Gastroesophageal sphincter (tissue), 3 donors: ENCODE measurements around the gene RAET1E.

ENCODE experiments used
- CTCF ChIP-seq, 4 experiments: fragments of 200-600 bp in 2 of 4; fragments of 450-650 bp in 2 of 4; sonication (generic) in 1 of 4; IDR thresholded peaks; one replicate each; pipeline ENCODE4 v1.5.1; 2017 to 2019; ENCODE audit warnings: antibody characterized with exemption in 4 of 4, mild to moderate bottlenecking in 2 of 4, moderate library complexity in 2 of 4
- EP300 ChIP-seq: sonication (generic); formaldehyde crosslinking; IDR thresholded peaks from one replicate; pipeline ENCODE4 v1.6.1; 2017; ENCODE audit warnings: antibody characterized with exemption, mild to moderate bottlenecking

GRCh38 chr6:149867876-149868640, 29.9 kb downstream of the RAET1E start:
- TF ChIP-seq CTCF (IDR thresholded peaks at IDR 0.05) (no peak), EP300 (no peak)
